HUES64 (cell line): ENCODE data around the gene COL4A6.

Experiments used
- H3K27ac ChIP-seq: 2 replicates; pipeline ENCODE4 v1.7.0; 2013; ENCODE audit warnings: low read depth, low read length, inconsistent platforms
- H3K27me3 ChIP-seq: 2 replicates; pipeline ENCODE4 v1.6.1; 2013; ENCODE audit warnings: mild to moderate bottlenecking, low read length; ENCODE audit not compliant: insufficient read depth
- H3K36me3 ChIP-seq: 2 replicates; pipeline ENCODE4 v1.6.1; 2013; ENCODE audit warnings: mild to moderate bottlenecking, low read length; ENCODE audit not compliant: insufficient read depth
- H3K4me1 ChIP-seq: 2 replicates; pipeline ENCODE4 v1.6.1; 2013; ENCODE audit warnings: mild to moderate bottlenecking, low read length, moderate library complexity; ENCODE audit not compliant: insufficient read depth
- H3K4me3 ChIP-seq: 2 replicates; pipeline ENCODE4 v1.5.1; 2013; ENCODE audit warnings: mild to moderate bottlenecking, low read length, moderate library complexity
- H3K9ac ChIP-seq: 2 replicates; pipeline ENCODE4 v1.6.1; 2013; ENCODE audit warnings: mild to moderate bottlenecking, low read depth, low read length
- H3K9me3 ChIP-seq: 2 replicates; pipeline ENCODE4 v1.6.1; 2013; ENCODE audit warnings: low read depth, low read length; ENCODE audit not compliant: insufficient read depth
- WGBS: fragments of 150-250, 120-280 bp; methylation state at CpG from one replicate; pipeline ENCODE4 v1.1.7; 2013; ENCODE audit warnings: missing lambda C conversion rate; 5-methylcytosine and 5-hydroxymethylcytosine counted together

COL4A6 gene

DNA sequence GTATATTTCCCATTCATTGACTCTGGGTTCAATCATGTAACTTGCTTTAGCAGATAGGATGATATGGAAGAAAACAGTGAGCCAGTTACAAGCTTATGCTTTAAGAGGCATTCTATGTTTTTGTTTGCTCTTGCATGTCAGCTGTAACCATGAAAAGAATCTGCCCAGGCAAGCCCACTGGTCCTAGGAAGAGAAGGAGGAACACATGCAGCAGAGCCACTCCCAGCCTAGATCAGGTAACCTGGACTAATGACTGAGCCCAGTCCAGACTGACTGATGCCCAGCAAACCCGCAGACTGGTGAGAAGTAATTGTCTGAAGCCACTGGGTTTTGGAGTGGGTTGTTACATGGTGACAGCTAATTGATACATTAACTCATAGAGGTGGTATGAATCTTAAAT is 167.9 kb downstream of the COL4A6 start:
- WGBS: 100% methylated on average over 1 of the region's 1 CpG

DNA sequence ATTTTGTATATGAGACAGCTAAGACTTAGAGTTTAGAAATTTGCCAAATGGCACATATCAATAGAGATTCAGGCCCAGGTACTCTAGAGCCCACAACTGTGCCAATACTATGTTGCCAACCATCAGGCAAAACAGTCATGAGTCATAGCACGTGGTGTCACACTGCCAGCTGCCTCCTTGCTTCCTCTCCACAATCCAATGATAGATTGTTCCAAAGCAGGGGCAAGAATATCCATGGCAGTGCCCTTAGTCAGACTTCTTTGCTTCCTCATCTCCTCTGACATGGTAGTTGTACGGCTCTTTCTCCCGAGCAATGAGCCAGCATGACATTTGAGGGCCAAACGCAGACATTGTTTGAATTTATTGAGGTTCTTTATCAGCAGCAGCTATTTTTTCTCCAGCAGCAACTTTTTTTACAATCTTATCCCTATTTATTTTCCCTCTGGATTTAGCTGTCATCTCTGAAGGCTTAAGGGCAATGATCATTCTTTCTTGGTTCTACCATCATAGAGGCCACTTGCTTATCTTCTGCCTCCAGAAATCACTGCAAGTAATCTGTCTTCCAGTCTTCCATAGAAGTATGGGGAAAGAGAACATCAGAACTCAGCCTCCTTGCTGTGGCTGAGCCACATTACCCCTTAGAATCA is 169.7 kb downstream of the COL4A6 start:
- 96% methylated on average over 4 of the region's 4 CpGs for WGBS
- no peak overlapping the region for H3K9ac ChIP-seq
- no peak overlapping the region for H3K27ac ChIP-seq
- no peaks in the 10 kb centered on the region for H3K9me3 ChIP-seq
- H3K36me3 ChIP-seq: no peaks in the 10 kb centered on the region
- H3K4me1 ChIP-seq: no peaks in the 10 kb centered on the region
- H3K27me3 ChIP-seq: no peaks in the 10 kb centered on the region
- H3K4me3 ChIP-seq: no peak overlapping the region

More for the DNA sequence above, 167.9 kb downstream of the COL4A6 start:
- Histone ChIP-seq H3K9me3 (no peaks in the 10 kb centered on the region), H3K27ac (no peak overlapping the region), H3K36me3 (no peaks in the 10 kb centered on the region), H3K4me3 (no peak overlapping the region), H3K9ac (no peak overlapping the region), H3K27me3 (no peaks in the 10 kb centered on the region), H3K4me1 (no peaks in the 10 kb centered on the region)

DNA sequence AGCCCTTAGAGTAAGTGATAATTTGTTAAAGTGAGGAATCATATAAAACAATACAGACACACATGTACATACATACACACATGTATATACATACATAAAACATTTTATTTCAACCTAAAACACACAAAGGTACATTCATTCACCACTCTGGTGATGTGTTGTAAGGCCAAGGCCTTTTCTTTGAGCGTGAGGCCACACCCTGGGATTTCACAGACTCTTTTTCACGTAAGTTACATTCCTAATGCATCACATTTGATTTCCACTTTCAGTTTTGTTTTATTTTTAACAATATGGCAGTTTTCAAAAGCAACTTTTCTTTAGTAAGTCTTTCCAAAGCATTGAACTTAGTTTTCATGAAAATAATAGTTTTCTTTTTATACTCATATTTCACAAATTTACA is 170.7 kb downstream of the COL4A6 start:
- H3K27me3 ChIP-seq: no peaks in the 10 kb centered on the region

GRCh38 chrX:108264376-108264775 is 173.8 kb downstream of the COL4A6 start:
- no peaks in the 10 kb centered on the region for H3K27me3 ChIP-seq
- no peak overlapping the region for H3K4me3 ChIP-seq
- no peaks in the 10 kb centered on the region for H3K4me1 ChIP-seq
- WGBS: 81% methylated on average over 2 of the region's 2 CpGs
- H3K9me3 ChIP-seq: no peaks in the 10 kb centered on the region
- no peaks in the 10 kb centered on the region for H3K36me3 ChIP-seq
- H3K27ac ChIP-seq: no peak overlapping the region
- no peak overlapping the region for H3K9ac ChIP-seq

More for the DNA sequence above, 170.7 kb downstream of the COL4A6 start:
- Histone ChIP-seq H3K4me1 (no peaks in the 10 kb centered on the region), H3K4me3 (no peak overlapping the region), H3K36me3 (no peaks in the 10 kb centered on the region), H3K27ac (no peak overlapping the region), H3K9ac (no peak overlapping the region), H3K9me3 (no peaks in the 10 kb centered on the region)
- WGBS: 41% methylated on average over 2 of the region's 2 CpGs

GRCh38 chrX:108261549-108262203 is 176.5 kb downstream of the COL4A6 start:
- Histone ChIP-seq H3K27ac (no peak overlapping the region), H3K27me3 (no peaks in the 10 kb centered on the region), H3K36me3 (no peaks in the 10 kb centered on the region)

GRCh38 chrX:108257556-108257955 is 180.7 kb downstream of the COL4A6 start:
- Histone ChIP-seq H3K9ac (no peak overlapping the region), H3K4me1 (no peaks in the 10 kb centered on the region), H3K27ac (no peak overlapping the region), H3K4me3 (no peak overlapping the region), H3K9me3 (no peaks in the 10 kb centered on the region), H3K36me3 (no peaks in the 10 kb centered on the region), H3K27me3 (no peaks in the 10 kb centered on the region)
- 94% methylated on average over 4 of the region's 5 CpGs for WGBS

More at GRCh38 chrX:108261549-108262203, 176.5 kb downstream of the COL4A6 start:
- H3K4me3 ChIP-seq: no peak overlapping the region
- no peaks in the 10 kb centered on the region for H3K9me3 ChIP-seq
- H3K9ac ChIP-seq: no peak overlapping the region
- no peaks in the 10 kb centered on the region for H3K4me1 ChIP-seq

DNA sequence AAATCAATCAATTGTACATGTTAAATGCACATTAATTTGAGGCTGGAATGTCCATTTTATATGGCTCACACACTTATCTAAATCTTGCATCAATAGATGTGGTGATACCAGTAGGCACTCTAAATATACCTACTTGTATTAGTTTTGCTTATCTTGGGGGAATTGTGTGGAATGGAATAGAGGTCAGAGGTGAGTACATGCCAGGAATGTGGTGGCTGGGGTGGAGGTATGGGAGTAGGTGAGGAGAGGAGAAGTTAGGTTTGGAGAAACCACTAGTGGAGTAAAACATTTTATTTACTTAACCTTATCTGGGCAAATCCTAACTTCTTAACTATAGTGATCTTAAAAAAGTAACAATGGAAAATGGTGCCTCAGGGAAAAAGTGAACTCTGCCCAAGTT is 183.6 kb downstream of the COL4A6 start:
- no peak overlapping the region for H3K27ac ChIP-seq
- no peaks in the 10 kb centered on the region for H3K27me3 ChIP-seq
- no peaks in the 10 kb centered on the region for H3K4me1 ChIP-seq
- no peak overlapping the region for H3K4me3 ChIP-seq
- H3K9ac ChIP-seq: no peak overlapping the region
- H3K36me3 ChIP-seq: no peaks in the 10 kb centered on the region
- H3K9me3 ChIP-seq: no peaks in the 10 kb centered on the region

GRCh38 chrX:108250654-108251579 is 187.3 kb downstream of the COL4A6 start:
- Histone ChIP-seq H3K4me3 (no peak overlapping the region), H3K4me1 (no peaks in the 10 kb centered on the region), H3K27me3 (no peaks in the 10 kb centered on the region), H3K27ac (no peak overlapping the region), H3K9ac (no peak overlapping the region), H3K9me3 (no peaks in the 10 kb centered on the region), H3K36me3 (no peaks in the 10 kb centered on the region)
- 82% methylated on average over 4 of the region's 5 CpGs for WGBS

DNA sequence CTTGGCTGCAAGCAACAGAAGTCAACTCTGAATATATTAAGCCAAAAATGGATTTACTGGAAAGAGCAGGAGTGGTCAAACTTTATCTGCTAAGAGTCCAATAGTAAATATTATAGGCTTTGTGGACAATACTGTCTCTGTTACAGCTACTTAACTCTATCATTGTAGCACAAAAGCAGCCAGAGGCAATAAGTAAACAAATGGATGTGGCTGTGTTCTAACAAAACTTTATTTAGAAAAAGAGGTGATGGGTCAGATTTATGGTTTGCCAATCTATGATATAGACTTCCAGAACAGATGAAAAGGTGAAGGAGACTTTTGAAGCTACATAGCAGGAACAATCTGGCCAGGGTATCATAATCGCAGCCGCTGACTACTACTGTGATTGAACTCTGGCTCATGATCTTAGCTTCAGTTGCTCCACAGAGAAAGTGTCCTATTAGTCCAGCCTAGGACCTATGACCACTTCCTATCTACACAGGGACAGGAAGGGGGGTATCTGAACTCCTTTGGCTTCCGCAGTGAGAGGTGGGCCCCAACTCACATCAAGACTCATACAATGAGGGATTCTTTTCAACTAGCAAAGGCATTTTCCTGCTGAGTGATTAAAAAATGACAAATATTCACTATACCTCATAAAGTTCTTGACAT is 191.8 kb downstream of the COL4A6 start:
- no peaks in the 10 kb centered on the region for H3K27me3 ChIP-seq
- H3K9ac ChIP-seq: no peak overlapping the region
- no peak overlapping the region for H3K27ac ChIP-seq
- H3K36me3 ChIP-seq: no peaks in the 10 kb centered on the region
- H3K4me1 ChIP-seq: no peaks in the 10 kb centered on the region
- no peak overlapping the region for H3K4me3 ChIP-seq
- no peaks in the 10 kb centered on the region for H3K9me3 ChIP-seq
- WGBS: 93% methylated on average over 3 of the region's 3 CpGs

DNA sequence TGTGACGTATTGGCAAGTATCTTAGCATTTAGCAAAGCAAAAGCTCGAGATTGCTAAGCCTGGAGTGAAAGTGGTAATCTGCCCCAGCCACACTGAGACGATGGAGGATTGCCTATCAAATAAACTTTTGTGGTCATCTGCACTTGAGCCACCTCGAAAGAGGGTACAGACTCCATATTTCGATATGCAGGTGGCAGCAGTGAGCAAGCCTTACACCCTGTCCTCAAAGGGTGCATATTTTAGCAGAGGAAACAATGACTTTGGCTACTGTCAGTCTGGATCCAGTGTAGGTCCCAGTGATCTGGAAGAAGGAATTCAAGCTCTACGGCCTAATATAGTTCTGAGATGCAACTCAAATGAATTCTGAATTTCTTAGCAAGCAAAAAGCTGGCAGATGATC is 192.8 kb downstream of the COL4A6 start:
- no peak overlapping the region for H3K27ac ChIP-seq

GRCh38 chrX:108235986-108236385 is 202.2 kb downstream of the COL4A6 start:
- no peaks in the 10 kb centered on the region for H3K27me3 ChIP-seq
- 95% methylated on average over 4 of the region's 4 CpGs for WGBS
- H3K9ac ChIP-seq: no peak overlapping the region
- H3K36me3 ChIP-seq: no peaks in the 10 kb centered on the region
- H3K27ac ChIP-seq: no peak overlapping the region
- H3K4me1 ChIP-seq: no peaks in the 10 kb centered on the region
- no peaks in the 10 kb centered on the region for H3K9me3 ChIP-seq
- H3K4me3 ChIP-seq: no peak overlapping the region

More for the DNA sequence above, 192.8 kb downstream of the COL4A6 start:
- Histone ChIP-seq H3K4me1 (no peaks in the 10 kb centered on the region), H3K9ac (no peak overlapping the region), H3K36me3 (no peaks in the 10 kb centered on the region), H3K4me3 (no peak overlapping the region), H3K9me3 (no peaks in the 10 kb centered on the region), H3K27me3 (no peaks in the 10 kb centered on the region)
- 92% methylated on average over 6 of the region's 6 CpGs for WGBS
